ENCODE measurements around the gene UGT1A8.
"Not testable (repeated sequence)": the region's sequence is repeated elsewhere in the genome, so short reads cannot be mapped to it uniquely, and the experiment has no call there.

UGT1A8 gene

GRCh38 chr2:233638836-233639235 lies 21.4 kb downstream of the UGT1A8 start:
- DNase-seq (ENCODE audit: low read depth in 2 of 2, low spot score in 1 of 2) = no peak

GRCh38 chr2:233639860-233640259 lies 22.4 kb downstream of the UGT1A8 start:
- no peak for DNase-seq (ENCODE audit: low read depth in 2 of 2, low spot score in 1 of 2)

GRCh38 chr2:233643128-233643527 lies 25.7 kb downstream of the UGT1A8 start:
- no peak for DNase-seq (ENCODE audit: low read depth in 2 of 2, low spot score in 1 of 2)

- not testable (repeated sequence) for DNase-seq (ENCODE audit: low read depth in 2 of 2, low spot score in 1 of 2)
These were observed 28.6 kb downstream of the UGT1A8 start for GRCh38 chr2:233646033-233646432.

- no peak for DNase-seq (ENCODE audit: low read depth in 2 of 2, low spot score in 1 of 2)
These were observed 33.5 kb downstream of the UGT1A8 start for GRCh38 chr2:233650981-233651380.

- no peak for DNase-seq (ENCODE audit: low read depth in 2 of 2, low spot score in 1 of 2)
These were observed 34.0 kb downstream of the UGT1A8 start for GRCh38 chr2:233651430-233651829.

GRCh38 chr2:233654501-233654900 lies 37.1 kb downstream of the UGT1A8 start:
- DNase-seq (ENCODE audit: low read depth in 2 of 2, low spot score in 1 of 2) = no peak

- no peak for DNase-seq (ENCODE audit: low read depth in 2 of 2, low spot score in 1 of 2)
These were observed 37.6 kb downstream of the UGT1A8 start for GRCh38 chr2:233655043-233655442.

- DNase-seq (ENCODE audit: low read depth in 2 of 2, low spot score in 1 of 2) = not testable (repeated sequence)
These were observed 38.5 kb downstream of the UGT1A8 start for GRCh38 chr2:233655943-233656342.

GRCh38 chr2:233656443-233656842 lies 39.0 kb downstream of the UGT1A8 start:
- DNase-seq (ENCODE audit: low read depth in 2 of 2, low spot score in 1 of 2) = no peak

GRCh38 chr2:233658610-233659009 lies 41.2 kb downstream of the UGT1A8 start:
- no peak for DNase-seq (ENCODE audit: low read depth in 2 of 2, low spot score in 1 of 2)

- DNase-seq (ENCODE audit: low read depth in 2 of 2, low spot score in 1 of 2) = no peak
These were observed 46.5 kb downstream of the UGT1A8 start for GRCh38 chr2:233663911-233664310.

GRCh38 chr2:233668605-233669260 lies 51.3 kb downstream of the UGT1A8 start:
- DNase-seq (ENCODE audit: low read depth in 2 of 2, low spot score in 1 of 2) = no peak

GRCh38 chr2:233671290-233672161 lies 54.1 kb downstream of the UGT1A8 start, which contains the start of gene UGT1A9:
Gene UGT1A9 (plus strand): TSS chr2:233671898. CDS start chr2:233671935, 37 bp downstream.
- no peak for DNase-seq (ENCODE audit: low read depth in 2 of 2, low spot score in 1 of 2)

- DNase-seq (ENCODE audit: low read depth in 2 of 2, low spot score in 1 of 2) = no peak
These were observed 55.5 kb downstream of the UGT1A8 start for GRCh38 chr2:233672886-233673285.

GRCh38 chr2:233673896-233674295 lies 56.5 kb downstream of the UGT1A8 start:
- DNase-seq (ENCODE audit: low read depth in 2 of 2, low spot score in 1 of 2) = no peak

- DNase-seq (ENCODE audit: low read depth in 2 of 2, low spot score in 1 of 2) = no peak
These were observed 56.9 kb downstream of the UGT1A8 start for GRCh38 chr2:233674314-233674713.

- DNase-seq (ENCODE audit: low read depth in 2 of 2, low spot score in 1 of 2) = no peak
These were observed 57.6 kb downstream of the UGT1A8 start for GRCh38 chr2:233674995-233675394.

GRCh38 chr2:233676046-233676445 lies 58.6 kb downstream of the UGT1A8 start:
- DNase-seq (ENCODE audit: low read depth in 2 of 2, low spot score in 1 of 2) = no peak

GRCh38 chr2:233679196-233679595 lies 61.8 kb downstream of the UGT1A8 start:
- DNase-seq (ENCODE audit: low read depth in 2 of 2, low spot score in 1 of 2) = no peak

GRCh38 chr2:233680361-233681045 lies 63.1 kb downstream of the UGT1A8 start:
- no peak for DNase-seq (ENCODE audit: low read depth in 2 of 2, low spot score in 1 of 2)
